A549 (cell line): Measurements from ENCODE around the gene RANBP3. TPM values are rescaled to one million over a fixed set of nuclear protein-coding genes. Genes with fewer than 3 reads are reported as not detected.

Source experiments
- ATAC-seq, 2 experiments: fragments of 200-7000 bp in 1 of 2; fragments of >200 bp in 1 of 2; cut with Nextera tagmentation in 1 of 2; cut with Tn5 transposase in 1 of 2; 3 replicates each; pipeline versions ENCODE4 v1.8.0 to v1.9.1; 2018 to 2020; ENCODE audit warnings: mild to moderate bottlenecking in 1 of 2, moderate library complexity in 1 of 2
- CTCF ChIA-PET: fragments of 300-600 bp; sonication (Branson Sonifier 250); formaldehyde crosslinking; extraction: SDS; loops from one replicate; lab custom pipeline; 2021; ENCODE audit warnings: antibody characterized with exemption, inconsistent platforms; lab: Yijun Ruan, JAX
- POLR2A ChIA-PET: fragments of 350-600 bp; formaldehyde crosslinking; extraction: SDS; loops from one replicate; lab custom pipeline; 2021; ENCODE audit warnings: antibody characterized with exemption, inconsistent platforms; lab: Yijun Ruan, JAX
- DNase-seq, 2 experiments: peaks; one replicate each; pipeline versions ENCODE4 v3.0.0 to v3.0.0-alpha.2; 2011 to 2016; ENCODE audit warnings: low read depth in 1 of 2, low spot score in 1 of 2
- FAIRE-seq: peaks from 2 replicates; lab custom pipeline; 2011; peaks lifted over from hg19 to GRCh38; lab: Jason Lieb, UNC
- H3K27ac ChIP-seq, 2 experiments: fragments of >200 bp; sonication (Bioruptor Twin); formaldehyde crosslinking; 3 replicates each; pipeline ENCODE4 v1.5.1; 2016 to 2017
- H3K4me1 ChIP-seq: fragments of >200 bp; sonication (Bioruptor Twin); formaldehyde crosslinking; 3 replicates; pipeline ENCODE4 v1.6.1; 2016
- H3K4me2 ChIP-seq: fragments of >200 bp; sonication (Bioruptor Twin); formaldehyde crosslinking; 3 replicates; pipeline ENCODE4 v1.6.1; 2016
- H3K4me3 ChIP-seq: fragments of >200 bp; sonication (Bioruptor Twin); formaldehyde crosslinking; 3 replicates; pipeline ENCODE4 v1.5.1; 2016
- H3K9me3 ChIP-seq: fragments of >200 bp; sonication (Bioruptor Twin); formaldehyde crosslinking; 3 replicates; pipeline ENCODE4 v1.6.1; 2016
- ATOH8 ChIP-seq: fragments of 250-450 bp; sonication (Bioruptor Pico); IDR thresholded peaks from 2 replicates; pipeline ENCODE4 v1.5.0; 2020; ENCODE audit warnings: low read depth, mild to moderate bottlenecking, moderate library complexity
- BCL3 ChIP-seq: fragments of >200 bp; sonication (Bioruptor Twin); formaldehyde crosslinking; IDR thresholded peaks from 3 replicates; pipeline ENCODE4 v1.6.1; 2016
- CBX2 ChIP-seq: fragments of 200-600 bp; sonication (generic); IDR thresholded peaks from 2 replicates; pipeline ENCODE4 v1.6.1; 2016; ENCODE audit warnings: low read depth, mild to moderate bottlenecking, borderline replicate concordance
- CEBPB ChIP-seq, 2 experiments: fragments of >200 bp in 1 of 2; sonication (Bioruptor Twin) in 1 of 2; formaldehyde crosslinking in 1 of 2; IDR thresholded peaks; 2 replicates each; pipeline ENCODE4 v1.6.1; 2012 to 2016
- CHD4 ChIP-seq: fragments of 200-600 bp; sonication (generic); IDR thresholded peaks from 2 replicates; pipeline ENCODE4 v1.6.1; 2016; ENCODE audit warnings: antibody characterized with exemption, mild to moderate bottlenecking, borderline replicate concordance
- CTCF ChIP-seq: fragments of >200 bp; sonication (Bioruptor Twin); formaldehyde crosslinking; IDR thresholded peaks from 3 replicates; pipeline ENCODE4 v1.5.1; 2016
- E2F6 ChIP-seq: IDR thresholded peaks from 2 replicates; pipeline ENCODE4 v1.6.1; 2012; ENCODE audit warnings: low read depth, borderline replicate concordance
- FOSB ChIP-seq: fragments of 250-450 bp; sonication (Bioruptor Pico); IDR thresholded peaks from 2 replicates; pipeline ENCODE4 v1.5.0; 2020; ENCODE audit warnings: mild to moderate bottlenecking, moderate library complexity
- FOSL2 ChIP-seq, 2 experiments: fragments of 450-650 bp in 1 of 2; fragments of >200 bp in 1 of 2; sonication (Bioruptor Twin) in 1 of 2; formaldehyde crosslinking; IDR thresholded peaks; 2 replicates each; pipeline versions ENCODE4 v1.5.0 to v1.6.1; 2016 to 2020; ENCODE audit warnings: mild to moderate bottlenecking in 1 of 2, moderate library complexity in 1 of 2
- JUN ChIP-seq, 2 experiments: fragments of >200 bp; sonication (Bioruptor Twin); formaldehyde crosslinking; IDR thresholded peaks; 2 replicates in 1 of 2; 3 replicates in 1 of 2; pipeline ENCODE4 v1.6.1; 2016 to 2017
- MAFK ChIP-seq: fragments of 450-650 bp; IDR thresholded peaks from 2 replicates; pipeline ENCODE4 v1.6.1; 2014; ENCODE audit not compliant: partially characterized antibody
- MYC ChIP-seq: IDR thresholded peaks from 2 replicates; pipeline ENCODE4 v1.6.1; 2012; ENCODE audit warnings: mild to moderate bottlenecking, inconsistent platforms, low read length, improper control_type of control experiment, borderline replicate concordance
- NFE2L2 ChIP-seq: fragments of 150-350 bp; conservative IDR thresholded peaks from 2 replicates; pipeline ENCODE4 v1.6.1; 2014; ENCODE audit warnings: low read length
- NPAS2 ChIP-seq: fragments of 250-450 bp; sonication (Bioruptor Pico); IDR thresholded peaks from 2 replicates; pipeline ENCODE4 v1.8.0; 2022; ENCODE audit warnings: mild to moderate bottlenecking, moderate library complexity, borderline replicate concordance
- POLR2AphosphoS2 ChIP-seq: conservative IDR thresholded peaks from 2 replicates; pipeline ENCODE4 v1.6.1; 2012; ENCODE audit warnings: low read length, improper control_type of control experiment, inconsistent platforms
- RAD21 ChIP-seq, 2 experiments: fragments of >200 bp in 1 of 2; sonication (Bioruptor Twin) in 1 of 2; formaldehyde crosslinking in 1 of 2; IDR thresholded peaks in 1 of 2; conservative IDR thresholded peaks in 1 of 2; 2 replicates in 1 of 2; 3 replicates in 1 of 2; pipeline ENCODE4 v1.6.1; 2012 to 2018; ENCODE audit warnings: inconsistent platforms in 1 of 2
- RARB ChIP-seq: fragments of 250-450 bp; sonication (Bioruptor Pico); IDR thresholded peaks from 2 replicates; pipeline ENCODE4 v1.8.0; 2021; ENCODE audit warnings: mild to moderate bottlenecking, moderate library complexity
- RFX5 ChIP-seq: fragments of 450-650 bp; IDR thresholded peaks from 2 replicates; pipeline ENCODE4 v1.7.1; 2014; ENCODE audit warnings: antibody characterized with exemption, mild to moderate bottlenecking, moderate library complexity
- SMC3 ChIP-seq: fragments of >200 bp; sonication (Bioruptor Twin); formaldehyde crosslinking; IDR thresholded peaks from 3 replicates; pipeline ENCODE4 v1.6.1; 2018; ENCODE audit warnings: inconsistent platforms
- ZFP36 ChIP-seq: fragments of 450-650 bp; IDR thresholded peaks from 2 replicates; pipeline ENCODE4 v1.6.1; 2014; ENCODE audit warnings: borderline replicate concordance; ENCODE audit not compliant: partially characterized antibody
- ZNF302 ChIP-seq: fragments of 250-450 bp; sonication (Bioruptor Pico); IDR thresholded peaks from 2 replicates; pipeline ENCODE4 v1.9.0; 2021; ENCODE audit warnings: inconsistent platforms, mild to moderate bottlenecking, moderate library complexity
- ZSCAN20 ChIP-seq: fragments of 250-450 bp; sonication (Bioruptor Pico); IDR thresholded peaks from 2 replicates; pipeline ENCODE4 v1.8.0; 2022; ENCODE audit warnings: mild to moderate bottlenecking, moderate library complexity
- WGBS: methylation state at CpG from one replicate; pipeline ENCODE4 v1.1.6; 2017; ENCODE audit errors: missing lambda C conversion rate; 5-methylcytosine and 5-hydroxymethylcytosine counted together
- polyA plus RNA-seq, 4 experiments: library from polyadenylated mRNA; depleted of rRNA in 3 of 4; stranded (reverse); fragments of >200 nt; fragmentation: RNase III in 1 of 4; extraction: RNeasy Plus Mini Kit Qiagen cat#74134 plus additional on column Dnase treatment in 1 of 4; gene quantifications; 2 replicates in 3 of 4; 3 replicates in 1 of 4; pipeline ENCODE4 v1.2.3, GENCODE V29; 2011 to 2017

The RANBP3 gene
- polyA plus RNA-seq, 2 of the 4 experiments (the other 2 are of a cell fraction): 39.2 to 53.5 TPM

GRCh38 chr19:5903056-5903623, 74.8 kb downstream of the RANBP3 start:
- 3% methylated on average over 9 of the region's 27 CpGs for WGBS
- FAIRE-seq (no peak), ATAC-seq (peak in 1 of 2 experiments; percentile 1; a peak in 2 of 6 replicates), DNase-seq (no peak)
- peak overlapping the region; percentile 99 for H3K4me3 ChIP-seq
- peak overlapping the region; percentile 95 to 98 for H3K27ac ChIP-seq
- peaks cover 5% of the 10 kb centered on the region; the same call in 1 of the 3 replicates for H3K4me1 ChIP-seq
- H3K4me2 ChIP-seq: peak overlapping the region; percentile 73
- no peaks in the 10 kb centered on the region for H3K9me3 ChIP-seq
- TF ChIP-seq BCL3 (no peak), MYC (no peak), E2F6 (no peak), FOSL2 (IDR thresholded peaks at IDR 0.05) (no peak), FOSL2 (CRISPR knock-in tag; IDR thresholded peaks at IDR 0.05) (0 out of 2 replicates have a peak, but pooled peaks have one; percentile 7), CHD4 (no peak), RARB (CRISPR knock-in tag) (no peak), NFE2L2 (no peak), POLR2AphosphoS2 (no peak), CEBPB (IDR thresholded peaks at IDR 0.05) (no peak)
- ChIA-PET POLR2A (interaction anchor here (1.0 to 2.7 kb wide), 5 partner anchors 75 to 213 kb away, joined by 3 to 42 read pairs (median 5); partner anchors contain the start of gene RPL36), CTCF (interaction anchor here (0.9 to 4.4 kb wide), 5 partner anchors 11 to 119 kb away, joined by 3 to 37 read pairs (median 4); no protein-coding TSS in a partner anchor)

- DNase-seq: no peak
- POLR2A ChIA-PET: no interaction called here
- H3K4me2 ChIP-seq: no peak overlapping the region
- FAIRE-seq: no peak
- H3K27ac ChIP-seq: no peak overlapping the region
- ATAC-seq: no peak
- TF ChIP-seq SMC3 (no peak), CBX2 (no peak), FOSB (CRISPR knock-in tag) (no peak), ATOH8 (CRISPR knock-in tag) (no peak), CTCF (no peak), E2F6 (no peak), ZSCAN20 (CRISPR knock-in tag) (no peak), BCL3 (no peak), ZFP36 (no peak), FOSL2 (IDR thresholded peaks at IDR 0.05) (no peak), FOSL2 (CRISPR knock-in tag; IDR thresholded peaks at IDR 0.05) (no peak), MAFK (no peak), JUN (IDR thresholded peaks at IDR 0.05) (no peak), RAD21 (conservative IDR thresholded peaks at IDR 0.05 in 1 of 2, IDR thresholded peaks at IDR 0.05 in 1 of 2) (no peak), ZNF302 (CRISPR knock-in tag) (no peak), NPAS2 (no peak), RFX5 (no peak)
- TF ChIP-seq, all 56 proteins: peak for 0
- 94% methylated on average over 8 of the region's 8 CpGs for WGBS
- H3K4me1 ChIP-seq: peaks cover 5% of the 10 kb centered on the region; the same call in 1 of the 3 replicates
- no peaks in the 10 kb centered on the region for H3K9me3 ChIP-seq
- CTCF ChIA-PET: interaction anchor here (3.4 kb wide), 1 partner anchor 9 kb away, joined by 19 read pairs; no protein-coding TSS in a partner anchor
- no peak overlapping the region for H3K4me3 ChIP-seq
Observed at GRCh38 chr19:5900976-5901375, 77.0 kb downstream of the RANBP3 start.
